Bronchial epithelial cell (primary cell): ENCODE data around the gene MGMT. TPM values are rescaled to one million over a fixed set of nuclear protein-coding genes. Genes with fewer than 3 reads are reported as not detected.
A peak's percentile ranks its signal among the peaks of the same experiment; 100 is the strongest.

Experiments
- DNase-seq: peaks from one replicate; pipeline ENCODE4 v3.0.0-alpha.2; 2010; ENCODE audit warnings: low read depth
- FAIRE-seq: peaks from 2 replicates; lab custom pipeline; 2011; peaks lifted over from hg19 to GRCh38; lab: Jason Lieb, UNC
- H3K27me3 ChIP-seq: 2 replicates; pipeline ENCODE4 v1.5.1; 2011; ENCODE audit warnings: low read length; ENCODE audit not compliant: control insufficient read depth, insufficient read depth
- H3K36me3 ChIP-seq: 2 replicates; pipeline ENCODE4 v1.5.1; 2011; ENCODE audit warnings: low read length; ENCODE audit not compliant: control insufficient read depth, insufficient read depth
- H3K4me3 ChIP-seq: 2 replicates; pipeline ENCODE4 v1.5.1; 2011; ENCODE audit warnings: mild to moderate bottlenecking, low read depth, low read length, control low read depth
- CTCF ChIP-seq: IDR thresholded peaks from 2 replicates; pipeline ENCODE4 v1.5.1; 2011; ENCODE audit warnings: mild to moderate bottlenecking, moderate library complexity, low read length, control low read depth, inconsistent platforms; ENCODE audit not compliant: insufficient read depth, severe bottlenecking
- total RNA-seq: library from RNA; depleted of rRNA; stranded (reverse); fragments of >200 nt; gene quantifications from 2 replicates; pipeline ENCODE4 v1.2.1, GENCODE V29; 2014

MGMT gene
- total RNA-seq, 1 donor from 2014 or later, result 19.7 TPM

- FAIRE-seq, result no peak
Measured at GRCh38 chr10:129467359-129468064, 471 bp downstream of the MGMT start.

GRCh38 chr10:129468187-129468586 is 1.1 kb downstream of the MGMT start:
- DNase-seq (no peak), FAIRE-seq (no peak)
- TF ChIP-seq CTCF, result no peak
- Histone ChIP-seq H3K4me3 (no peak overlapping the region), H3K36me3 (no peaks in the 10 kb centered on the region), H3K27me3 (no peaks in the 10 kb centered on the region)

More at GRCh38 chr10:129467359-129468064, 471 bp downstream of the MGMT start:
- no peak for TF ChIP-seq CTCF
- peak; percentile 5 for DNase-seq
- H3K27me3 ChIP-seq, result no peaks in the 10 kb centered on the region
- H3K4me3 ChIP-seq, result peak overlapping the region; percentile 85
- H3K36me3 ChIP-seq, result no peaks in the 10 kb centered on the region

- no peak for TF ChIP-seq CTCF
- H3K36me3 ChIP-seq, result no peaks in the 10 kb centered on the region
- FAIRE-seq (no peak), DNase-seq (no peak)
- H3K4me3 ChIP-seq, result no peak overlapping the region
- no peaks in the 10 kb centered on the region for H3K27me3 ChIP-seq
Measured at GRCh38 chr10:129470103-129470851, 3.2 kb downstream of the MGMT start.

- no peak for DNase-seq
- TF ChIP-seq CTCF, result no peak
- Histone ChIP-seq H3K4me3 (no peak overlapping the region), H3K27me3 (no peaks in the 10 kb centered on the region), H3K36me3 (no peaks in the 10 kb centered on the region)
- no peak for FAIRE-seq
Measured at GRCh38 chr10:129471447-129472175, 4.6 kb downstream of the MGMT start.

- DNase-seq (no peak), FAIRE-seq (no peak)
- Histone ChIP-seq H3K27me3 (no peaks in the 10 kb centered on the region), H3K4me3 (no peak overlapping the region), H3K36me3 (no peaks in the 10 kb centered on the region)
- TF ChIP-seq CTCF, result no peak
Measured at GRCh38 chr10:129472696-129473555, 5.9 kb downstream of the MGMT start.
